Measurements from ENCODE around the gene RAD51B.

The RAD51B gene

GRCh38 chr14:68363843-68364767 is 544.5 kb downstream of the RAD51B start:
- DNase-seq (ENCODE audit: low read depth in 2 of 2): no peak

GRCh38 chr14:68364792-68365192 is 545.2 kb downstream of the RAD51B start:
- DNase-seq (ENCODE audit: low read depth in 2 of 2): no peak

- peak; percentile 39 to 54 for DNase-seq (ENCODE audit: low read depth in 2 of 2)
Observed at GRCh38 chr14:68365228-68365627, 545.6 kb downstream of the RAD51B start.

- DNase-seq (ENCODE audit: low read depth in 2 of 2): no peak
Observed at GRCh38 chr14:68366656-68367055, 547.1 kb downstream of the RAD51B start.

- DNase-seq (ENCODE audit: low read depth in 2 of 2): no peak
Observed at GRCh38 chr14:68367536-68367935, 548.0 kb downstream of the RAD51B start.

GRCh38 chr14:68368850-68369249 is 549.3 kb downstream of the RAD51B start:
- no peak for DNase-seq (ENCODE audit: low read depth in 2 of 2)

- DNase-seq (ENCODE audit: low read depth in 2 of 2): no peak
Observed at GRCh38 chr14:68369281-68370056, 549.9 kb downstream of the RAD51B start.

GRCh38 chr14:68370057-68370360 is 550.4 kb downstream of the RAD51B start:
- DNase-seq (ENCODE audit: low read depth in 2 of 2): no peak

GRCh38 chr14:68372368-68372767 is 552.8 kb downstream of the RAD51B start:
- no peak for DNase-seq (ENCODE audit: low read depth in 2 of 2)

GRCh38 chr14:68373124-68373646 is 553.6 kb downstream of the RAD51B start:
- DNase-seq (ENCODE audit: low read depth in 2 of 2): no peak

GRCh38 chr14:68373847-68374444 is 554.4 kb downstream of the RAD51B start:
- DNase-seq (ENCODE audit: low read depth in 2 of 2): no peak

- no peak for DNase-seq (ENCODE audit: low read depth in 2 of 2)
Observed at GRCh38 chr14:68374682-68375081, 555.1 kb downstream of the RAD51B start.

GRCh38 chr14:68375376-68375775 is 555.8 kb downstream of the RAD51B start:
- DNase-seq (ENCODE audit: low read depth in 2 of 2): no peak

GRCh38 chr14:68376067-68376779 is 556.6 kb downstream of the RAD51B start:
- no peak for DNase-seq (ENCODE audit: low read depth in 2 of 2)

- no peak for DNase-seq (ENCODE audit: low read depth in 2 of 2)
Observed at GRCh38 chr14:68377006-68377405, 557.4 kb downstream of the RAD51B start.

GRCh38 chr14:68377459-68377858 is 557.9 kb downstream of the RAD51B start:
- no peak for DNase-seq (ENCODE audit: low read depth in 2 of 2)

GRCh38 chr14:68379510-68380328 is 560.1 kb downstream of the RAD51B start:
- no peak for DNase-seq (ENCODE audit: low read depth in 2 of 2)

- no peak for DNase-seq (ENCODE audit: low read depth in 2 of 2)
Observed at GRCh38 chr14:68380329-68380741, 560.8 kb downstream of the RAD51B start.

- no peak for DNase-seq (ENCODE audit: low read depth in 2 of 2)
Observed at GRCh38 chr14:68384335-68384734, 564.8 kb downstream of the RAD51B start.

- no peak for DNase-seq (ENCODE audit: low read depth in 2 of 2)
Observed at GRCh38 chr14:68384881-68385280, 565.3 kb downstream of the RAD51B start.

- DNase-seq (ENCODE audit: low read depth in 2 of 2): no peak
Observed at GRCh38 chr14:68386446-68386845, 566.9 kb downstream of the RAD51B start.
